HL-60 (cell line): ENCODE results near the gene PUS1.
"Not testable (repeated sequence)": the region's sequence is repeated elsewhere in the genome, so short reads cannot be mapped to it uniquely, and the experiment has no call there.

Experiments used
- DNase-seq, 2 experiments: peaks; one replicate each; pipeline ENCODE4 v3.0.0-alpha.2; 2010 to 2020; ENCODE audit warnings: low read depth in 1 of 2, low spot score in 1 of 2
- H3K27ac ChIP-seq: fragments of 250-450 bp; sonication (Bioruptor Pico); replicated peaks from 2 replicates; pipeline ENCODE4 v1.5.1; 2020; ENCODE audit warnings: mild to moderate bottlenecking, moderate library complexity
- H3K27me3 ChIP-seq: fragments of 250-450 bp; sonication (Bioruptor Pico); 2 replicates; pipeline ENCODE4 v1.5.1; 2021; ENCODE audit warnings: mild to moderate bottlenecking, moderate library complexity; ENCODE audit not compliant: insufficient read depth, poor library complexity, severe bottlenecking
- H3K4me3 ChIP-seq: replicated peaks from 2 replicates; pipeline ENCODE4 v1.5.1; 2011; ENCODE audit warnings: mild to moderate bottlenecking, control low read depth, low read length; ENCODE audit not compliant: insufficient read depth
- GABPA ChIP-seq: IDR thresholded peaks from 2 replicates; pipeline ENCODE4 v1.6.1; 2012; ENCODE audit warnings: low read depth
- POLR2AphosphoS5 ChIP-seq: IDR thresholded peaks from 2 replicates; pipeline ENCODE4 v1.6.1; 2012; ENCODE audit warnings: low read depth
- SPI1 ChIP-seq: IDR thresholded peaks from 2 replicates; pipeline ENCODE4 v1.6.1; 2012; ENCODE audit warnings: low read depth, mild to moderate bottlenecking, borderline replicate concordance
- TF ChIP-seq, protein P1 (sequence below): IDR thresholded peaks from 2 replicates; pipeline ENCODE4 v1.6.1; 2012; ENCODE audit warnings: low read depth; ENCODE audit not compliant: insufficient replicate concordance
- TF ChIP-seq, protein P2 (sequence below): IDR thresholded peaks from one replicate; pipeline ENCODE4 v1.5.1; 2011; ENCODE audit warnings: low read length, control low read depth, inconsistent platforms; ENCODE audit not compliant: insufficient read depth

PUS1 gene

DNA sequence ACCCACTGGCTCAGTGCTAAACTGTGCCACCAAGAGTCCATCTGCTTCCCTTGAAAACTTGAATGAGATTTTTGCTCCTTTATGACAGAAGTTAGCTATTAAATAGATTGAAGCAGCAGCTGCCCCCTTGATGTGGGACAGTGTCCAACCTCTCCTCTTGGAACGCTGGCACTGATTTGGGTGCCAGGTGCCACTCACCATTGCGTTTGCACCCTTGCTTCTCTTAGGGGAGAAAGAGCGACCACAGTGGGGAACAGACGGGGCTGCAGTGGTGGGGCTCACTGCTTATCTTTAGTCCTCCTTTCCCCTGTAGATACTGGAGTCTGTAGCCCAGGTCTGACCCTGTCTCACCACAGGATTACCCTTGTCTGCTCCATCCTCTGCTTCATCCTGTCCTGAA is 30.0 kb downstream of the PUS1 start:
- Histone ChIP-seq H3K27ac (no peak overlapping the region), H3K4me3 (no peak overlapping the region), H3K27me3 (no peaks in the 10 kb centered on the region)
- no peak for DNase-seq
- TF ChIP-seq SPI1 (no peak), POLR2AphosphoS5 (no peak), GABPA (no peak)
- TF ChIP-seq, protein P1, sequence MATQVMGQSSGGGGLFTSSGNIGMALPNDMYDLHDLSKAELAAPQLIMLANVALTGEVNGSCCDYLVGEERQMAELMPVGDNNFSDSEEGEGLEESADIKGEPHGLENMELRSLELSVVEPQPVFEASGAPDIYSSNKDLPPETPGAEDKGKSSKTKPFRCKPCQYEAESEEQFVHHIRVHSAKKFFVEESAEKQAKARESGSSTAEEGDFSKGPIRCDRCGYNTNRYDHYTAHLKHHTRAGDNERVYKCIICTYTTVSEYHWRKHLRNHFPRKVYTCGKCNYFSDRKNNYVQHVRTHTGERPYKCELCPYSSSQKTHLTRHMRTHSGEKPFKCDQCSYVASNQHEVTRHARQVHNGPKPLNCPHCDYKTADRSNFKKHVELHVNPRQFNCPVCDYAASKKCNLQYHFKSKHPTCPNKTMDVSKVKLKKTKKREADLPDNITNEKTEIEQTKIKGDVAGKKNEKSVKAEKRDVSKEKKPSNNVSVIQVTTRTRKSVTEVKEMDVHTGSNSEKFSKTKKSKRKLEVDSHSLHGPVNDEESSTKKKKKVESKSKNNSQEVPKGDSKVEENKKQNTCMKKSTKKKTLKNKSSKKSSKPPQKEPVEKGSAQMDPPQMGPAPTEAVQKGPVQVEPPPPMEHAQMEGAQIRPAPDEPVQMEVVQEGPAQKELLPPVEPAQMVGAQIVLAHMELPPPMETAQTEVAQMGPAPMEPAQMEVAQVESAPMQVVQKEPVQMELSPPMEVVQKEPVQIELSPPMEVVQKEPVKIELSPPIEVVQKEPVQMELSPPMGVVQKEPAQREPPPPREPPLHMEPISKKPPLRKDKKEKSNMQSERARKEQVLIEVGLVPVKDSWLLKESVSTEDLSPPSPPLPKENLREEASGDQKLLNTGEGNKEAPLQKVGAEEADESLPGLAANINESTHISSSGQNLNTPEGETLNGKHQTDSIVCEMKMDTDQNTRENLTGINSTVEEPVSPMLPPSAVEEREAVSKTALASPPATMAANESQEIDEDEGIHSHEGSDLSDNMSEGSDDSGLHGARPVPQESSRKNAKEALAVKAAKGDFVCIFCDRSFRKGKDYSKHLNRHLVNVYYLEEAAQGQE = no peak
- TF ChIP-seq, protein P2, sequence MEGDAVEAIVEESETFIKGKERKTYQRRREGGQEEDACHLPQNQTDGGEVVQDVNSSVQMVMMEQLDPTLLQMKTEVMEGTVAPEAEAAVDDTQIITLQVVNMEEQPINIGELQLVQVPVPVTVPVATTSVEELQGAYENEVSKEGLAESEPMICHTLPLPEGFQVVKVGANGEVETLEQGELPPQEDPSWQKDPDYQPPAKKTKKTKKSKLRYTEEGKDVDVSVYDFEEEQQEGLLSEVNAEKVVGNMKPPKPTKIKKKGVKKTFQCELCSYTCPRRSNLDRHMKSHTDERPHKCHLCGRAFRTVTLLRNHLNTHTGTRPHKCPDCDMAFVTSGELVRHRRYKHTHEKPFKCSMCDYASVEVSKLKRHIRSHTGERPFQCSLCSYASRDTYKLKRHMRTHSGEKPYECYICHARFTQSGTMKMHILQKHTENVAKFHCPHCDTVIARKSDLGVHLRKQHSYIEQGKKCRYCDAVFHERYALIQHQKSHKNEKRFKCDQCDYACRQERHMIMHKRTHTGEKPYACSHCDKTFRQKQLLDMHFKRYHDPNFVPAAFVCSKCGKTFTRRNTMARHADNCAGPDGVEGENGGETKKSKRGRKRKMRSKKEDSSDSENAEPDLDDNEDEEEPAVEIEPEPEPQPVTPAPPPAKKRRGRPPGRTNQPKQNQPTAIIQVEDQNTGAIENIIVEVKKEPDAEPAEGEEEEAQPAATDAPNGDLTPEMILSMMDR = no peak

DNA sequence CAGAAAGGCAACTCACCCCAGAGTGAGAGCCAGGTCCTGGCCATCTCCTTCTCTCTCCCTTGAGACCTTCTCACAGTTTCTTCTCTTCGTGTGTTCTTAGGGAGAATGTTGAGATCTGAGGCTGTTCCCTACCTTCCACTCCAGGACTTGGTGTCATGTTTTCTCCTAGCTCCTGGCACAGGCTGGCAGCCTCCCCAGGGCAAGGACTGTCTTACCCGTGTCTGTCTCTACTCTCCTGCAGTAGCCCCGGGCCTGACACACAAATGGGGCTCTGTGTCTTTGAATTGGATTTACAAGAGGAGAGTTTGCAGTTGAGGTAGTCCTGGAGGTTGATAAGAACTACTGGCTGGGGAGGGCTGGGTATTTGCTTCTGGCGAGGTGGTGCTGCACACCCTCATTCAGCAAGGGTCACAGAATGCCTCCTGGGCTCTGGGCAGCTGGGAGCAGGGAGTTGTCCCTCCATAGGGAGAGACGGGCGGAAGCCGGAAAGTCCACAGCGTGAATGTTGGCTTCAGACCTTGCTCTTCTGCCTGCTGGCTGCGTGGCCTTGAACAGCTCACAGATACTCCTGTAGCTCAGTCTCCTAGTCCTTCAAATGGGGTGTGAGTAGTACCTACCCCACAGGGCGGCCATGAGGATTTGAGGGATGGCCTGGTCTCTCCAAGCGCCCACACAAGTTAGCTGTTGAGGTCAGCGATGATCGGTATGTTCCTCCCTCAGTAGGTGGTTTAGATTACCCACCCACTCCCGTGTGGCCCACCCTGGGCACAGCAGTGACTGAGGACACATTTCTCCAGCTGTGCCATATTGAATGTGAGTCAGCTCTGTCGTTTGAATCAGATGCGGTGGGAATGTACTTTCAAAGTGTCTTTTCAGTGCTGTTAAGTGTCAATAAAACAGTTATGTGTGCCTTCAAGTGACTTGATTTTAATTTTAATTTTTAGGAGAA is 30.8 kb downstream of the PUS1 start:
- TF ChIP-seq, protein P1 = no peak
- TF ChIP-seq, protein P2 = no peak
- TF ChIP-seq POLR2AphosphoS5 (no peak), GABPA (no peak), SPI1 (no peak)
- no peak for DNase-seq
- H3K27ac ChIP-seq = no peak overlapping the region
- no peak overlapping the region for H3K4me3 ChIP-seq
- H3K27me3 ChIP-seq = no peaks in the 10 kb centered on the region

DNA sequence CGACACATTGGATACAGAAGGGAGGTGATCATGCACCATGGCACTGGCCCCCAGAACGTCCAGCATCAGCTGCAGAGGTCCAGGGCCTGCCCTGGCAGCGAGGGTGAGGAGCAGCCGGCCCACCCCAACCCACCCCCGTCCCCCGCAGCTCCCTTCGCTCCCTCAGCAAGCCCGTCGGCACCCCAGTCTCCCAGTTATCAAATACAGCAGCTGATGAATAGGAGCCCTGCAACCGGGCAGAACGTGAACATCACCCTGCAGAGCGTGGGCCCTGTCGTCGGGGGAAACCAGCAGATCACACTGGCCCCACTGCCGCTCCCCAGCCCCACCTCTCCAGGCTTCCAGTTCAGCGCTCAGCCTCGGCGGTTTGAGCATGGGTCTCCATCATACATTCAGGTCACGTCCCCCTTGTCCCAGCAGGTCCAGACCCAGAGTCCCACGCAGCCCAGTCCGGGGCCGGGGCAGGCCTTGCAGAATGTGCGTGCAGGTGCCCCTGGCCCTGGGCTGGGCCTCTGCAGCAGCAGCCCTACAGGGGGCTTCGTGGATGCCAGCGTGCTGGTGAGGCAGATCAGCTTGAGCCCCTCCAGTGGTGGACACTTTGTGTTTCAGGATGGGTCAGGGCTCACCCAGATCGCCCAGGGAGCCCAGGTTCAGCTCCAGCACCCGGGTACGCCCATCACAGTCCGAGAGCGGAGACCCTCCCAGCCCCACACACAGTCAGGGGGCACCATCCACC is 31.7 kb downstream of the PUS1 start:
- not testable (repeated sequence) for H3K27me3 ChIP-seq, H3K4me3 ChIP-seq, DNase-seq, H3K27ac ChIP-seq

DNA sequence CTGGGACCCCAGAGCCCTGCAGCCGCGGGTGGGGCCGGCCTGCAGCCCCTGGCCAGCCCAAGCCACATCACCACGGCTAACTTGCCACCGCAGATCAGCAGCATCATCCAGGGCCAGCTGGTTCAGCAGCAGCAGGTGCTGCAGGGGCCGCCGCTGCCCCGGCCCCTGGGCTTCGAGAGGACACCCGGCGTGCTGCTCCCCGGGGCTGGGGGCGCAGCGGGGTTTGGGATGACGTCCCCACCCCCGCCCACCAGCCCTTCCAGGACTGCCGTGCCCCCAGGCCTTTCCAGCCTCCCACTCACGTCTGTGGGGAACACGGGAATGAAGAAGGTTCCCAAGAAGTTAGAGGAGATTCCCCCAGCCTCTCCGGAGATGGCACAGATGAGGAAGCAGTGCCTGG is 32.3 kb downstream of the PUS1 start:
- DNase-seq, H3K27me3 ChIP-seq, H3K27ac ChIP-seq, H3K4me3 ChIP-seq: not testable (repeated sequence)
